ENCODE data around the gene MAF.

Gene MAF

GRCh38 chr16:79571065-79571902 lies 29.3 kb downstream of the MAF start:
- H3K27ac ChIP-seq, result peak overlapping the region in 1 of 2 donors; percentile 48
- TF ChIP-seq CTCF (IDR thresholded peaks at IDR 0.05), result no peak
- peak overlapping the region; percentile 59 for H3K4me3 ChIP-seq
- no peak for DNase-seq (ENCODE audit: low spot score)

GRCh38 chr16:79564671-79565107 lies 35.8 kb downstream of the MAF start:
- no peak for TF ChIP-seq CTCF (IDR thresholded peaks at IDR 0.05)
- DNase-seq (ENCODE audit: low spot score), result no peak
- Histone ChIP-seq H3K4me3 (no peak overlapping the region), H3K27ac (no peak overlapping the region)

- TF ChIP-seq CTCF (IDR thresholded peaks at IDR 0.05), result no peak
- Histone ChIP-seq H3K4me3 (no peak overlapping the region), H3K27ac (no peak overlapping the region)
- no peak for DNase-seq (ENCODE audit: low spot score)
Measured at GRCh38 chr16:79563921-79564320, 36.6 kb downstream of the MAF start.

- DNase-seq (ENCODE audit: low spot score), result no peak
- Histone ChIP-seq H3K4me3 (no peak overlapping the region), H3K27ac (no peak overlapping the region)
- no peak for TF ChIP-seq CTCF (IDR thresholded peaks at IDR 0.05)
Measured at GRCh38 chr16:79562166-79562823, 38.2 kb downstream of the MAF start.

GRCh38 chr16:79561729-79562128 lies 38.8 kb downstream of the MAF start:
- no peak for DNase-seq (ENCODE audit: low spot score)
- H3K4me3 ChIP-seq, result no peak overlapping the region
- TF ChIP-seq CTCF (IDR thresholded peaks at IDR 0.05), result no peak
- no peak overlapping the region for H3K27ac ChIP-seq

- TF ChIP-seq CTCF (IDR thresholded peaks at IDR 0.05), result no peak
- DNase-seq (ENCODE audit: low spot score), result no peak
- no peak overlapping the region for H3K4me3 ChIP-seq
- no peak overlapping the region for H3K27ac ChIP-seq
Measured at GRCh38 chr16:79560923-79561322, 39.6 kb downstream of the MAF start.

GRCh38 chr16:79560318-79560717 lies 40.2 kb downstream of the MAF start:
- H3K27ac ChIP-seq, result no peak overlapping the region
- no peak overlapping the region for H3K4me3 ChIP-seq
- TF ChIP-seq CTCF (IDR thresholded peaks at IDR 0.05), result no peak
- DNase-seq (ENCODE audit: low spot score), result no peak

Data from coronary artery (tissue), 2 donors.